ENCODE data around the gene ARHGAP45.

Gene ARHGAP45

DNA sequence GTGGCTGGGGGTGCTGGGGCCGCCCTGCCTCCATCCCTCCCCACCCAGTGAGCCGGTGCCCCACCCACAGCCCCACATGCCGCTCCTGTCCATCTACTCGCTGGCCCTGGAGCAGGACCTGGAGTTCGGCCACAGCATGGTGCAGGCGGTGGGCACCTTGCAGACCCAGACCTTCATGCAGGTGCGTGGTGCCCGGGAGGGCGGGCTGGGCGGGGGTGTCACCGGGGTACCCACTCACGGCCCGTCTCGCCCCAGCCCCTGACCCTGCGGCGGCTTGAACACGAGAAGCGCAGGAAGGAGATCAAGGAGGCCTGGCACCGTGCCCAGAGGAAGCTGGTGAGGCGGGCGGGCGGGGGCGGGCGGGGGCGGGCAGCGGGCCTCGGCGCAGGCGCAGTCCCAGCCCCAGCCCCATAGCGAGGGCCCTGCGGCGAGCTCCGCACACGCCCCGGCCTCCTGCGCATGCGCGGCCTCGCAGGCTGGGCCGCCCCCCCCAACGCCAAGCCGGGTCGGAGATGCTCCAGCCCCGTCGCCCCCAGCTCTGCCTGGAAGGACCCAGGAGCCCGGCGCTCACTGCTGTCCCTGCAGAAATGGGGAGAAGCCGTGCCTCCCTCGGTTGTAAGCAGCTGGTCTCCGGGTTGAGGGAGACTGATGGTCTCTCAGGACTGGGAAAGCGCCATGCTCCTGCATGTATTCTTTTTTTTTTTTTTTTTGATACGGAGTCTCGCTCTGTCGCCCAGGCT, 7.7 kb downstream of the ARHGAP45 start:
- FAIRE-seq (peak; percentile 84), DNase-seq (ENCODE audit: insufficient read length) (peak; percentile 98)
- TF ChIP-seq POLR2AphosphoS5 (IDR thresholded peaks at IDR 0.05; ENCODE audit: low read depth, low read length) (no peak), POLR2A (IDR thresholded peaks at IDR 0.05; ENCODE audit: low read depth, low read length) (no peak), TAF1 (IDR thresholded peaks at IDR 0.05; ENCODE audit: borderline replicate concordance, low read depth, low read length) (no peak)

DNA sequence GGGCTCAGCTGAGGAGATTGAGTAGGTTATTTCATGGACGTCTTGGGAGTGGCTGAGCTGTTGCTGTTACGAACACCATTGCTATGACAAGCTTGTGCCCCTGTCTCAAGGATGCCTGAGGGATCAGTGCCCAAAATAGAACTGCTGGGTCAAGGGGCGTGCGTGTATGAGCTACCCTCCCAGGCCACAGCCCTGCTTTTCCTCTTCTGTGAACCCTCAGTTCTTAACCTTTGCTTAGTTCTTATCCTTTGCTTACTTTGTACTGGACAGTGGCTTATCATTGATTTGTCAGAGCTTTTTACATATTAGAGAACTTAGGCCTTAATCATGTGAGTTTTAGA, 9.0 kb downstream of the ARHGAP45 start:
- DNase-seq (ENCODE audit: insufficient read length) (no peak), FAIRE-seq (no peak)
- TF ChIP-seq POLR2AphosphoS5 (IDR thresholded peaks at IDR 0.05; ENCODE audit: low read depth, low read length) (no peak), POLR2A (IDR thresholded peaks at IDR 0.05; ENCODE audit: low read depth, low read length) (no peak), TAF1 (IDR thresholded peaks at IDR 0.05; ENCODE audit: borderline replicate concordance, low read depth, low read length) (no peak)

DNA sequence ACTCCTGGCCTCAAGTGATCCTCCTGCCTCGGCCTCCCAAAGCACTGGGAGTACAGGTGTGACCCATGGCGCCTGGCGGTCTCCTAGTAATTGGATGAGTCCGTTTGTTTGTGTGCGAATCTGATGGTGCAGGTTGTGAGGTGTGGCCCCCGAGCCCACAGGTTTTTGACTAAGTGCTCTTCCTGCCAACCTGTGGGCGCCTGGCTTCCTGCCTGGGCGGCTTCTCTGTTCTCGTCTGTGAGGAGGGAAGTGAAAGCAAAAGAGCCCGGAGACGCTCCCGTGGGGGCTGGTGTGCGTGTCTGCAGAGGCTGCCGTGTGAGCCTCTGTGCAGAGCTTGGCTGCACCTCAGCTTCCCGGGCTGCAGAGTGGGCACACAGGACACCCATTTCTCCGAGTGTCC, 10.0 kb downstream of the ARHGAP45 start:
- FAIRE-seq (peak; percentile 94), DNase-seq (ENCODE audit: insufficient read length) (peak; percentile 96)
- no peak for TF ChIP-seq TAF1 (IDR thresholded peaks at IDR 0.05; ENCODE audit: borderline replicate concordance, low read depth, low read length)
- no peak for TF ChIP-seq POLR2AphosphoS5 (IDR thresholded peaks at IDR 0.05; ENCODE audit: low read depth, low read length)
- TF ChIP-seq POLR2A (IDR thresholded peaks at IDR 0.05; ENCODE audit: low read depth, low read length) = no peak; the same call in 1 of the 2 replicates

DNA sequence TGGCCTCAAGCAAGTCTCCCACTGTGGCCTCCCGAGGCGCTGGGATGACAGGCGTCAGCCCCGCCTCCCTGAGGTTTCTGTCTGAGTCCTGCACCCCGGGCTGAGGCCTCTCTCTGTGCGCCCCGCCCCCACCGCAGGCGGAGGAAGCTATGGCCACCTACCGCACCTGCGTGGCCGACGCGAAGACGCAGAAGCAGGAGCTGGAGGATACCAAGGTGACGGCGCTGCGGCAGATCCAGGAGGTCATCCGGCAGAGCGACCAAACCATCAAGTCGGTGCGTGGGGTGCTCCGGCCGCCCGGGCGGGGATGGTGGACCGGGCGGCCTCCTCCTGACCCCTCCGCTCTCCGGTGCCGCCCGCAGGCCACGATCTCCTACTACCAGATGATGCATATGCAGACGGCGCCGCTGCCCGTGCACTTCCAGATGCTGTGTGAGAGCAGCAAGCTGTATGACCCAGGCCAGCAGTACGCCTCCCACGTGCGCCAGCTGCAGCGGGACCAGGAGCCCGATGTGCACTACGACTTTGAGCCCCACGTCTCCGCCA, 12.7 kb downstream of the ARHGAP45 start:
- no peak for TF ChIP-seq TAF1 (IDR thresholded peaks at IDR 0.05; ENCODE audit: borderline replicate concordance, low read depth, low read length)
- no peak for TF ChIP-seq POLR2AphosphoS5 (IDR thresholded peaks at IDR 0.05; ENCODE audit: low read depth, low read length)
- TF ChIP-seq POLR2A (IDR thresholded peaks at IDR 0.05; ENCODE audit: low read depth, low read length) = no peak
- FAIRE-seq = no peak
- no peak for DNase-seq (ENCODE audit: insufficient read length)

DNA sequence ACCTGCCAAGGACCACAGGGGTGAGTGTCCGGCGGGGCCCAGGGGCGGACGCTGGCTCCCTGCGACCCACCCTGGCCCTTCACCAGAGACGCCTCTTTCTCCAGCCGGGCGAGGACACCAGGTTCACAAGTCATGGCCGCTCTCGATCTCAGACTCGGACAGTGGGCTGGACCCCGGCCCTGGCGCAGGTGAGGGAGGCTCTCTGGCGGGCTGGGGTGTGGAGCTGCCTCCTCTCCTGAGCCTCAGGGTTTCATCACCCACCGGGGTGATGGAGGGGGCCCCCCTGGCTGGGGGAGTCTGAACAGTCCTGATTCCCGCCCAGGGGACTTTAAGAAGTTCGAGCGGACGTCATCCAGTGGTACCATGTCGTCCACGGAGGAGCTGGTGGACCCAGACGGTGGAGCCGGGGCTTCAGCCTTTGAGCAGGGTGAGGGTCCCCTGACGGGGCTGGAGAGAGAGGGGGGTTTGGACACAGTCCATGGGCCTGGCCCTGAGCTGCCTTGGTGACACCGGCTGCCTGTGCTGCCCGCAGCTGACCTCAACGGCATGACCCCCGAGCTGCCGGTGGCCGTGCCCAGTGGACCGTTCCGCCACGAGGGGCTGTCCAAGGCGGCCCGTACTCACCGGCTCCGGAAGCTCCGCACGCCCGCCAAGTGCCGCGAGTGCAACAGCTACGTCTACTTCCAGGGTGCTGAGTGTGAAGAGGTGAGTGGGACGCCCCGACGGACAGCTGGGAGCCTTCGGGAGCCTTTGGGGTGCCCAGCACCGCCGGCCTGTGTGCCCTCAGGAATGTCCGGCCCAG, 13.6 kb downstream of the ARHGAP45 start:
- TF ChIP-seq POLR2A (IDR thresholded peaks at IDR 0.05; ENCODE audit: low read depth, low read length) (no peak), TAF1 (IDR thresholded peaks at IDR 0.05; ENCODE audit: borderline replicate concordance, low read depth, low read length) (no peak), POLR2AphosphoS5 (IDR thresholded peaks at IDR 0.05; ENCODE audit: low read depth, low read length) (no peak)
- FAIRE-seq (no peak), DNase-seq (ENCODE audit: insufficient read length) (no peak)

DNA sequence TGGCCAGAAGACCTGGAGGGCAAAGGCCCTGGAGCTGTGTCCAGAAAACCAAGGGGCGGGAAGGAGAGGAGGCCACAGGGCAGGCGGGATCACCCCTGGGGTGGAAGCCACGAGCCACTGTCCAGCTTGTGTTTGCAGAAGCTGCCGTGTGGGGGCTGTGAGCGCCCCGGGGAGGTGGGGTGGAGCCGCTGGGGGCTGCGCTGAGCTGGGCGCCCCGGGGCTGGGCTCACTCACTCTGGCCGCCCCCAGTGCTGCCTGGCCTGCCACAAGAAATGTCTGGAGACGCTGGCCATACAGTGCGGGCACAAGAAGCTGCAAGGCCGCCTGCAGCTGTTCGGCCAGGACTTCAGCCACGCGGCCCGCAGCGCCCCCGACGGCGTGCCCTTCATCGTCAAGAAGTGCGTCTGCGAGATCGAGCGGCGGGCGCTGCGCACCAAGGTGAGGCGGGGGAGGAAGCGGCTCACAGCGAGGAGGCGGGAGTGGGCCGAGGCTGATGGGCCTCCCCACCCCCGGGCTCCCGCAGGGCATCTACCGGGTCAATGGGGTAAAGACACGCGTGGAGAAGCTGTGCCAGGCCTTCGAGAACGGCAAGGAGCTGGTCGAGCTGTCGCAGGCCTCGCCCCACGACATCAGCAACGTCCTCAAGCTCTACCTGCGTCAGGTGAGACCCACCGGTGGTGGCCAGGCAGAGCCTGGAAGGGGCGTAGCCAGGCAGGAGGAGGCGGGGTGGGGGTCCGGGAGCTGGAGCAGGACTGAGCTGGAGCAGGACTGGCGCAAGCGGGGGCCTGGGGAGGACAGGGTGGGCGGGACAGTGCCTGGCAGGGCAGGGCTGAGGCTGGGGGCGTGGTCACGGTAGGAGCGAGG, 14.6 kb downstream of the ARHGAP45 start:
- FAIRE-seq = no peak
- TF ChIP-seq POLR2AphosphoS5 (IDR thresholded peaks at IDR 0.05; ENCODE audit: low read depth, low read length) (no peak), TAF1 (IDR thresholded peaks at IDR 0.05; ENCODE audit: borderline replicate concordance, low read depth, low read length) (no peak), POLR2A (IDR thresholded peaks at IDR 0.05; ENCODE audit: low read depth, low read length) (no peak)

DNA sequence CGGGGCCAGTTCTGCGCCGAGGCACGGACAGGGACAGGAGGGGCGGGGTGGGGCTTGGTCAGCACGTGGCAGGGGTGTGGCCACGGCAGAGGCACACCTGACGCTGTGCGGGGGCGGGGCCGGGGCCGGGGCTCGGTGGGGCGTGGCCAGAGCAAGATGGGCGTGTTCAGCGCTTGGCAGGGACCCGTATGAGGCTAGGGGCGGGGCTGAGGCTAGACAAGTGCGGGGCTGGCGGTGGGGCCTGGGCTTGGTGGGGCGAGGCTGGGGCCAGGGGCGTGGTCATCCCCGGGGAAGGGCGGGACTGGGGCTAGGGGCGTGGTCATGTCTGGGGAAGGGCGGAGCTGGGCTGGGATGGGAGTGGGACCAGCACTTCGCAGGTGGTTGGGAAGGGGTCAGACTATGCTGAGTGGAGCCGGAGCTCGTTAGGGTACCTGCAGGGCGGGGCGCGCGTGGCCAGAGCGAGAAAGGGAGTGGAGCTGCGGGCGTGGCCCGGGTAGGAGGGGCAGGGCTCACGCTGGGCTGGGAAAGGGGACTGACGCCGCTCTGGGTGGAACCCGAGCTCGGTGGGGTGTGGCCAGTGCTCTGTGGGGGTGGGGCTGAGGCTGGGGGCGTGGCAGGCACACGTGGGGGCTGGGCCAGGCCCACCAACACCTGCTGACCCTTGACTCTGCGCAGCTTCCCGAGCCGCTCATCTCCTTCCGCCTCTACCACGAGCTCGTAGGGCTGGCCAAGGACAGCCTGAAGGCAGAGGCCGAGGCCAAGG, 15.4 kb downstream of the ARHGAP45 start:
- DNase-seq (ENCODE audit: insufficient read length) (peak; percentile 81), FAIRE-seq (peak; percentile 83)
- TF ChIP-seq TAF1 (IDR thresholded peaks at IDR 0.05; ENCODE audit: borderline replicate concordance, low read depth, low read length) = no peak

More for the DNA sequence above, 14.6 kb downstream of the ARHGAP45 start:
- no peak for DNase-seq (ENCODE audit: insufficient read length)

DNA sequence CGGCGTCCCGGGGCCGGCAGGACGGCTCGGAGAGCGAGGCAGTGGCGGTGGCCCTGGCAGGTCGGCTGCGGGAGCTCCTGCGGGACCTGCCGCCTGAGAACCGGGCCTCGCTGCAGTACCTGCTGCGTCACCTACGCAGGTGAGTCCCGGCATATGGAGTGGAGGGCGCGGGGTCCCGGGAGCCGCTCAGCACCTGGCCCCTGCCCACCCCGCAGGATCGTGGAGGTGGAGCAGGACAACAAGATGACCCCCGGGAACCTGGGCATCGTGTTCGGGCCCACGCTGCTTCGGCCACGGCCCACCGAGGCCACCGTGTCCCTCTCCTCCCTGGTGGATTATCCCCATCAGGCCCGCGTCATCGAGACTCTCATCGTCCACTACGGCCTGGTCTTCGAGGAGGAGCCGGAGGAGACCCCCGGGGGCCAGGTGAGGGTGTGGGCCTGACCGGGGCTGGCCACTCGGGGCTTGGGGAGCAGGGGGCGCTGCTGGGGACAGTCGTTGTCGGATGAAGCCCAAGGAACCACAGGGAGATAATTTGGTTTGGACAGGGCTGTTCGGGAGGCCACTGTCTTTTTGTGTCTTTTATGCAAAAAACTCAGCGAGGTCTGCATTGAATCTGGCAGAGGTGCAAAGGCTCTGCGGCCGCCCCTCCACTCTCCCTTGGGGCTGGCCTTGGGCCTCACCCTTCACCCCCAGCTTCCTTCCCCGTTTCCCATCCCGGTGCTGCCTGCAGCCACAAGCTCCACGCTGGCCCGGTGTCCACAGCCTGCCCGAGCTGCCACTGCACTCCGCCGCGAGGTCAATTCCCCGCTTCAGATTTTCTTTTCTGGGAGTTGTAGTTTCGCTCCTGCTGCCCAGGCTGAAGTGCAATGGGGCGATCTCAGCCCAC, 16.2 kb downstream of the ARHGAP45 start:
- TF ChIP-seq POLR2AphosphoS5 (IDR thresholded peaks at IDR 0.05; ENCODE audit: low read depth, low read length) (no peak), POLR2A (IDR thresholded peaks at IDR 0.05; ENCODE audit: low read depth, low read length) (no peak; the same call in 1 of the 2 replicates), TAF1 (IDR thresholded peaks at IDR 0.05; ENCODE audit: borderline replicate concordance, low read depth, low read length) (no peak)
- DNase-seq (ENCODE audit: insufficient read length) (no peak), FAIRE-seq (no peak)

DNA sequence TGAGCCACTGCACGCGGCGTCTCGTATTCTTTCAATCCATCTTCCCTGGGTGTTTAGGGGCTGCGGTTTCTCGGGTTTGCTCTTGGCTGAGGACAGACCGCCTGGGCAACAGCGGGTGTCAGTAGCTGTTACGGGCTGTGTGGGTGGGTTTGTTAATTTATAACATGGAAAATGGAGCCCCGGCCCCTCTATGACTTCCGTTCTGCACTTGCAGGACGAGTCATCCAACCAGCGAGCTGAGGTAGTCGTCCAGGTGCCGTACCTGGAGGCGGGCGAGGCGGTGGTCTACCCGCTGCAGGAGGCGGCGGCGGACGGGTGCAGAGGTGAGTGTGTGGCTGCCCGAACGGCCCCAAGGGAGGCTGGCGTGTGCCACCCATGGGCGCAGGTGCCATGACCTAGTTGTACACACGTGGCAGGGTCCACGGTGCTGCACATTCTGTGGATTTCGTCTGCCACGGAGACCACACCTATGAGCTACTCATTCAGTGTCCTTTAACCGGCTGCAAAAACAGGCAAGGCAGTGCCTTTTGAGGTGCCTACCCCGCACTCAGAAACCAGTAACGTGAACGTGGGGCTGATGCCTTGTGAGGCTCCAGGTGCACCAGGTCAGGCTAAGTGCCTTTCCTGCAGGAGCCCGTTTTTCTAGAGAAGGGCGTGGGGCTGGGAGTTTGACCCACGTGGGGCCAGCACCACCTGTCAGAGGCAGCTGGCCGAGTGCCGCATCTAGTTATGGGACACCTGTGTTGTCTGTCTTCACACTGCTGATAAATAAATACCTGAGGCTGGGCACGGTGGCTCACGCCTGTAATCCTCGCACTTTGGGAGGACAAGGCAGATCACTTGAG, 17.3 kb downstream of the ARHGAP45 start:
- no peak for FAIRE-seq
- TF ChIP-seq POLR2A (IDR thresholded peaks at IDR 0.05; ENCODE audit: low read depth, low read length) (no peak), POLR2AphosphoS5 (IDR thresholded peaks at IDR 0.05; ENCODE audit: low read depth, low read length) (no peak), TAF1 (IDR thresholded peaks at IDR 0.05; ENCODE audit: borderline replicate concordance, low read depth, low read length) (no peak)
- no peak for DNase-seq (ENCODE audit: insufficient read length)
